K562 (cell line): Measurements from ENCODE around the gene DGCR2. TPM values are rescaled to one million over a fixed set of nuclear protein-coding genes. Genes with fewer than 3 reads are reported as not detected.
A peak's percentile ranks its signal among the peaks of the same experiment; 100 is the strongest.

ENCODE experiments used
- ATF1 ChIP-seq, 2 experiments: fragments of 450-650 bp in 1 of 2; IDR thresholded peaks; 2 replicates each; pipeline ENCODE4 v1.6.1; 2016; ENCODE audit warnings: missing compliant biosample characterization in 1 of 2, missing genetic modification characterization in 1 of 2
- CAMTA2 ChIP-seq: fragments of 250-450 bp; sonication (Bioruptor Pico); conservative IDR thresholded peaks from 2 replicates; pipeline ENCODE4 v1.5.1; 2022
- GTF2F1 ChIP-seq: IDR thresholded peaks from 2 replicates; pipeline ENCODE4 v1.6.1; 2011; ENCODE audit warnings: low read depth, low read length, improper control_type of control experiment
- HDAC2 ChIP-seq: fragments of 450-650 bp; IDR thresholded peaks from 2 replicates; pipeline ENCODE4 v1.6.1; 2016; ENCODE audit warnings: mild to moderate bottlenecking
- HMG20B ChIP-seq: fragments of 250-450 bp; sonication (Bioruptor Pico); IDR thresholded peaks from 2 replicates; pipeline ENCODE4 v1.5.0; 2021; ENCODE audit warnings: mild to moderate bottlenecking
- LCOR ChIP-seq: sonication (generic); formaldehyde crosslinking; IDR thresholded peaks from 2 replicates; pipeline ENCODE4 v1.8.0; 2022; ENCODE audit warnings: mild to moderate bottlenecking, missing genetic modification reagents
- MBD2 ChIP-seq: sonication (generic); IDR thresholded peaks from 2 replicates; pipeline ENCODE4 v1.6.1; 2016; ENCODE audit warnings: low read depth, borderline replicate concordance
- ZKSCAN1 ChIP-seq: fragments of 150-350 bp; IDR thresholded peaks from 2 replicates; pipeline ENCODE4 v1.6.1; 2016; ENCODE audit warnings: low read depth, low read length
- ZNF12 ChIP-seq: sonication (generic); formaldehyde crosslinking; IDR thresholded peaks from 2 replicates; pipeline ENCODE4 v1.4.0; 2020; ENCODE audit warnings: mild to moderate bottlenecking, missing genetic modification reagents
- ZNF696 ChIP-seq: fragments of 250-450 bp; sonication (Bioruptor Pico); conservative IDR thresholded peaks from 2 replicates; pipeline ENCODE4 v1.4.0; 2020; ENCODE audit warnings: mild to moderate bottlenecking, moderate library complexity
- polyA plus RNA-seq, 8 experiments: library from polyadenylated mRNA; depleted of rRNA in 4 of 8; stranded (reverse) in 5 of 8; unstranded in 3 of 8; fragments of >200 nt; fragmentation: Nextera tagmentation in 2 of 8; fragmentation: Illumina TruSeq in 1 of 8; extraction: Ambion mirVana in 2 of 8; extraction: Trizol in 1 of 8; gene quantifications; 2 replicates each; pipeline versions ENCODE4 v1.2.1 to v1.2.3, GENCODE V29; 2011 to 2014; ENCODE audit warnings: inconsistent platforms in 1 of 8, missing spikeins in 1 of 8
- total RNA-seq, 7 experiments: library from RNA; depleted of rRNA in 6 of 7; stranded (reverse); fragments of >200 nt in 6 of 7; fragmentation: Illumina TruSeq in 2 of 7; extraction: Trizol in 2 of 7; gene quantifications; 2 replicates each; pipeline versions ENCODE4 v1.2.1 to v1.2.3, GENCODE V29; 2011 to 2021; ENCODE audit warnings: low replicate concordance in 1 of 7
- TF ChIP-seq, protein P1 (sequence below): fragments of 250-450 bp; sonication (Bioruptor Pico); IDR thresholded peaks from 2 replicates; pipeline ENCODE4 v1.8.0; 2021; ENCODE audit warnings: mild to moderate bottlenecking, moderate library complexity
- TF ChIP-seq, protein P2 (sequence below): fragments of 200-600 bp; sonication (generic); IDR thresholded peaks from one replicate; pipeline ENCODE4 v1.6.1; 2012; ENCODE audit warnings: mild to moderate bottlenecking, low read depth, low read length, inconsistent platforms

DGCR2 gene
- total and polyA plus RNA-seq, 9 of the 15 experiments (the other 6 are each of a cell fraction or from before 2014, with no cell fraction given): 0.69 to 101 (median 56.4) TPM

DNA sequence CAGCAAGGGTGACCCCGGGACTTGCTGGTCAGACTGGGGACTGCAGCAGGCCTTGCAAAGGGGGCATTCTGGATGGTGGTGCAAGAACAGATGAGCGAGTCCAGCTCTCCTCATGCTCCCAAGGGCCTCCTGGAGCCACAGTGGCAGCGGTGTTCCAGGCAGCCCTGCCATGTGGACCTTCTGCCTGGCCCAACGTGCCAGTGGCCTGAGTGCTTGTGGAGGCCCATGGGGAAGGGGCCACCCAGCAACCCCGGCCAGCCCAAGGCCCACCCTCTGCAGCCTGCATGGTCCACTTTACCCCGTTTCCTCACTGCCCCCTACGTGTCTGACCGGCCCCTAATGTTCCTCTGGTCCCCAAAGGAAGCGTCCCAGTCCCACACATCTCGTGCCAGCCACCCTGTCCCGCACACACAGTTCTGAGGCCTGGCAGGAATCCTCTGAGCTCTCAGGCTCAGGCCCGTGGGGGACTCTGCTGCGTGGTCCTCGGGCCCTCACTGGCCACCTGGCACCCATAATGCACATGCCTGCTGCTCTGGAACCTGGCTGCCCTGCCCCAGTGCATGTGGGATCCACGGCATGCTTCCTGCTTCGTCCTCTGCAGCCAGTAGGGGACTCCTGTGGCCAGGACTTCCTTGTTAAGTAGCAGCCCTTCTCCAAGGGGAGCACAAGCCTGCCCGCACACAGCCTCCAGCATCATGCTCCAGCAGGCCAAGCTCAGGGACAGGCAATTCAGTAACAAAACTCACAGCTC lies 85.5 kb downstream of the DGCR2 start (continued):
- TF ChIP-seq, protein P1, sequence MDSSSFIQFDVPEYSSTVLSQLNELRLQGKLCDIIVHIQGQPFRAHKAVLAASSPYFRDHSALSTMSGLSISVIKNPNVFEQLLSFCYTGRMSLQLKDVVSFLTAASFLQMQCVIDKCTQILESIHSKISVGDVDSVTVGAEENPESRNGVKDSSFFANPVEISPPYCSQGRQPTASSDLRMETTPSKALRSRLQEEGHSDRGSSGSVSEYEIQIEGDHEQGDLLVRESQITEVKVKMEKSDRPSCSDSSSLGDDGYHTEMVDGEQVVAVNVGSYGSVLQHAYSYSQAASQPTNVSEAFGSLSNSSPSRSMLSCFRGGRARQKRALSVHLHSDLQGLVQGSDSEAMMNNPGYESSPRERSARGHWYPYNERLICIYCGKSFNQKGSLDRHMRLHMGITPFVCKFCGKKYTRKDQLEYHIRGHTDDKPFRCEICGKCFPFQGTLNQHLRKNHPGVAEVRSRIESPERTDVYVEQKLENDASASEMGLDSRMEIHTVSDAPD (CRISPR knock-in tag): no peak
- TF ChIP-seq LCOR (CRISPR knock-in tag): no peak
- TF ChIP-seq ZKSCAN1: no peak
- TF ChIP-seq ZNF696 (CRISPR knock-in tag): no peak
- TF ChIP-seq GTF2F1: 0 out of 2 replicates have a peak, but pooled peaks have one; percentile 25
- 0 out of 2 replicates have a peak, but pooled peaks have one; percentile 20 for TF ChIP-seq ATF1 (CRISPR knock-in tag; IDR thresholded peaks at IDR 0.05)
- TF ChIP-seq ATF1 (tag; IDR thresholded peaks at IDR 0.05): no peak
- TF ChIP-seq HMG20B: no peak
- no peak; the same call in 1 of the 2 replicates for TF ChIP-seq CAMTA2 (CRISPR knock-in tag)
- TF ChIP-seq, protein P2, sequence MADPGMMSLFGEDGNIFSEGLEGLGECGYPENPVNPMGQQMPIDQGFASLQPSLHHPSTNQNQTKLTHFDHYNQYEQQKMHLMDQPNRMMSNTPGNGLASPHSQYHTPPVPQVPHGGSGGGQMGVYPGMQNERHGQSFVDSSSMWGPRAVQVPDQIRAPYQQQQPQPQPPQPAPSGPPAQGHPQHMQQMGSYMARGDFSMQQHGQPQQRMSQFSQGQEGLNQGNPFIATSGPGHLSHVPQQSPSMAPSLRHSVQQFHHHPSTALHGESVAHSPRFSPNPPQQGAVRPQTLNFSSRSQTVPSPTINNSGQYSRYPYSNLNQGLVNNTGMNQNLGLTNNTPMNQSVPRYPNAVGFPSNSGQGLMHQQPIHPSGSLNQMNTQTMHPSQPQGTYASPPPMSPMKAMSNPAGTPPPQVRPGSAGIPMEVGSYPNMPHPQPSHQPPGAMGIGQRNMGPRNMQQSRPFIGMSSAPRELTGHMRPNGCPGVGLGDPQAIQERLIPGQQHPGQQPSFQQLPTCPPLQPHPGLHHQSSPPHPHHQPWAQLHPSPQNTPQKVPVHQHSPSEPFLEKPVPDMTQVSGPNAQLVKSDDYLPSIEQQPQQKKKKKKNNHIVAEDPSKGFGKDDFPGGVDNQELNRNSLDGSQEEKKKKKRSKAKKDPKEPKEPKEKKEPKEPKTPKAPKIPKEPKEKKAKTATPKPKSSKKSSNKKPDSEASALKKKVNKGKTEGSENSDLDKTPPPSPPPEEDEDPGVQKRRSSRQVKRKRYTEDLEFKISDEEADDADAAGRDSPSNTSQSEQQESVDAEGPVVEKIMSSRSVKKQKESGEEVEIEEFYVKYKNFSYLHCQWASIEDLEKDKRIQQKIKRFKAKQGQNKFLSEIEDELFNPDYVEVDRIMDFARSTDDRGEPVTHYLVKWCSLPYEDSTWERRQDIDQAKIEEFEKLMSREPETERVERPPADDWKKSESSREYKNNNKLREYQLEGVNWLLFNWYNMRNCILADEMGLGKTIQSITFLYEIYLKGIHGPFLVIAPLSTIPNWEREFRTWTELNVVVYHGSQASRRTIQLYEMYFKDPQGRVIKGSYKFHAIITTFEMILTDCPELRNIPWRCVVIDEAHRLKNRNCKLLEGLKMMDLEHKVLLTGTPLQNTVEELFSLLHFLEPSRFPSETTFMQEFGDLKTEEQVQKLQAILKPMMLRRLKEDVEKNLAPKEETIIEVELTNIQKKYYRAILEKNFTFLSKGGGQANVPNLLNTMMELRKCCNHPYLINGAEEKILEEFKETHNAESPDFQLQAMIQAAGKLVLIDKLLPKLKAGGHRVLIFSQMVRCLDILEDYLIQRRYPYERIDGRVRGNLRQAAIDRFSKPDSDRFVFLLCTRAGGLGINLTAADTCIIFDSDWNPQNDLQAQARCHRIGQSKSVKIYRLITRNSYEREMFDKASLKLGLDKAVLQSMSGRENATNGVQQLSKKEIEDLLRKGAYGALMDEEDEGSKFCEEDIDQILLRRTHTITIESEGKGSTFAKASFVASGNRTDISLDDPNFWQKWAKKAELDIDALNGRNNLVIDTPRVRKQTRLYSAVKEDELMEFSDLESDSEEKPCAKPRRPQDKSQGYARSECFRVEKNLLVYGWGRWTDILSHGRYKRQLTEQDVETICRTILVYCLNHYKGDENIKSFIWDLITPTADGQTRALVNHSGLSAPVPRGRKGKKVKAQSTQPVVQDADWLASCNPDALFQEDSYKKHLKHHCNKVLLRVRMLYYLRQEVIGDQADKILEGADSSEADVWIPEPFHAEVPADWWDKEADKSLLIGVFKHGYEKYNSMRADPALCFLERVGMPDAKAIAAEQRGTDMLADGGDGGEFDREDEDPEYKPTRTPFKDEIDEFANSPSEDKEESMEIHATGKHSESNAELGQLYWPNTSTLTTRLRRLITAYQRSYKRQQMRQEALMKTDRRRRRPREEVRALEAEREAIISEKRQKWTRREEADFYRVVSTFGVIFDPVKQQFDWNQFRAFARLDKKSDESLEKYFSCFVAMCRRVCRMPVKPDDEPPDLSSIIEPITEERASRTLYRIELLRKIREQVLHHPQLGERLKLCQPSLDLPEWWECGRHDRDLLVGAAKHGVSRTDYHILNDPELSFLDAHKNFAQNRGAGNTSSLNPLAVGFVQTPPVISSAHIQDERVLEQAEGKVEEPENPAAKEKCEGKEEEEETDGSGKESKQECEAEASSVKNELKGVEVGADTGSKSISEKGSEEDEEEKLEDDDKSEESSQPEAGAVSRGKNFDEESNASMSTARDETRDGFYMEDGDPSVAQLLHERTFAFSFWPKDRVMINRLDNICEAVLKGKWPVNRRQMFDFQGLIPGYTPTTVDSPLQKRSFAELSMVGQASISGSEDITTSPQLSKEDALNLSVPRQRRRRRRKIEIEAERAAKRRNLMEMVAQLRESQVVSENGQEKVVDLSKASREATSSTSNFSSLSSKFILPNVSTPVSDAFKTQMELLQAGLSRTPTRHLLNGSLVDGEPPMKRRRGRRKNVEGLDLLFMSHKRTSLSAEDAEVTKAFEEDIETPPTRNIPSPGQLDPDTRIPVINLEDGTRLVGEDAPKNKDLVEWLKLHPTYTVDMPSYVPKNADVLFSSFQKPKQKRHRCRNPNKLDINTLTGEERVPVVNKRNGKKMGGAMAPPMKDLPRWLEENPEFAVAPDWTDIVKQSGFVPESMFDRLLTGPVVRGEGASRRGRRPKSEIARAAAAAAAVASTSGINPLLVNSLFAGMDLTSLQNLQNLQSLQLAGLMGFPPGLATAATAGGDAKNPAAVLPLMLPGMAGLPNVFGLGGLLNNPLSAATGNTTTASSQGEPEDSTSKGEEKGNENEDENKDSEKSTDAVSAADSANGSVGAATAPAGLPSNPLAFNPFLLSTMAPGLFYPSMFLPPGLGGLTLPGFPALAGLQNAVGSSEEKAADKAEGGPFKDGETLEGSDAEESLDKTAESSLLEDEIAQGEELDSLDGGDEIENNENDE: peak; percentile 16
- 0 out of 2 replicates have a peak, but pooled peaks have one; percentile 34 for TF ChIP-seq MBD2
- TF ChIP-seq ZNF12 (CRISPR knock-in tag): peak; percentile 79; the same call in 1 of the 2 replicates
- no peak for TF ChIP-seq HDAC2
